NCI-H2107 (cell line): Measurements from ENCODE around the gene SLC5A1.
"Not testable (repeated sequence)": the region's sequence is repeated elsewhere in the genome, so short reads cannot be mapped to it uniquely, and the experiment has no call there.

Experiments used
- DNase-seq: peaks from one replicate; lab custom pipeline; 2025; lab: John Stamatoyannopoulos, UW

The SLC5A1 gene

GRCh38 chr22:32144496-32145274 lies 101.6 kb downstream of the SLC5A1 start:
- DNase-seq: no peak

GRCh38 chr22:32147128-32147527 lies 104.1 kb downstream of the SLC5A1 start:
- DNase-seq: not testable (repeated sequence)

GRCh38 chr22:32148372-32148771 lies 105.3 kb downstream of the SLC5A1 start:
- not testable (repeated sequence) for DNase-seq

- DNase-seq: not testable (repeated sequence)
Measured at GRCh38 chr22:32150647-32151046, 107.6 kb downstream of the SLC5A1 start.

- not testable (repeated sequence) for DNase-seq
Measured at GRCh38 chr22:32151641-32152040, 108.6 kb downstream of the SLC5A1 start.

- not testable (repeated sequence) for DNase-seq
Measured at GRCh38 chr22:32154727-32155126, 111.7 kb downstream of the SLC5A1 start.

GRCh38 chr22:32157632-32158031 lies 114.6 kb downstream of the SLC5A1 start:
- not testable (repeated sequence) for DNase-seq

- DNase-seq: no peak
Measured at GRCh38 chr22:32158712-32159533, 115.9 kb downstream of the SLC5A1 start, which contains the start of gene C22orf42. TSS of gene C22orf42 (minus strand) at chr22:32159303. CDS start at chr22:32159215, 88 bp downstream.

GRCh38 chr22:32160411-32160810 lies 117.3 kb downstream of the SLC5A1 start:
- DNase-seq: not testable (repeated sequence)
